ENCODE results near the gene NDUFB6. TPM values are rescaled to one million over a fixed set of nuclear protein-coding genes. Genes with fewer than 3 reads are reported as not detected.

Gene NDUFB6
- total RNA-seq: 22.5 and 40.0 TPM in 2 replicates

GRCh38 chr9:32572900-32573523, at the start of gene NDUFB6:
TSS of gene NDUFB6 (minus strand) at chr9:32573159. CDS start at chr9:32573060, 99 bp downstream.

GRCh38 chr9:32552172-32552872, 20.6 kb downstream of the NDUFB6 start, which contains the start of the genes SMIM27 and TOPORS:
TSS of gene SMIM27 (plus strand) at chr9:32552327. CDS start at chr9:32552435, 108 bp downstream.
TSS of gene TOPORS (minus strand) at chr9:32552586. CDS start at chr9:32552436, 150 bp downstream.

GRCh38 chr9:32526041-32526706, 46.8 kb downstream of the NDUFB6 start, which contains the start of gene RIGI:
TSS of gene RIGI (minus strand) at chr9:32526196. CDS start at chr9:32526166, 30 bp downstream.

Other genes starting within 250 kb of the NDUFB6 start
- 59.8 and 64.4 TPM in 2 replicates for gene ACO1, start 188.5 kb downstream of the NDUFB6 start, total RNA-seq
- gene RIGI, start 47.0 kb downstream of the NDUFB6 start, total RNA-seq: 12.4 and 25.6 TPM in 2 replicates
- 1.6 and 2.0 TPM in 2 replicates for gene SMIM27, start 20.8 kb downstream of the NDUFB6 start, total RNA-seq
- gene TOPORS, start 20.6 kb downstream of the NDUFB6 start, total RNA-seq: 30.1 and 31.9 TPM in 2 replicates
- gene TAF1L, start 62.5 kb upstream of the NDUFB6 start, total RNA-seq: under 0.01 TPM in 1 of 2 replicates, not detected in the other
- gene TMEM215, start 210.4 kb upstream of the NDUFB6 start, total RNA-seq: under 0.01 TPM in 1 of 2 replicates, not detected in the other